ENCODE measurements around the gene LHX4.

LHX4 gene

GRCh38 chr1:180278194-180278515 lies 48.1 kb downstream of the LHX4 start:
- DNase-seq: no peak

- DNase-seq: peak; percentile 91
Observed at GRCh38 chr1:180278596-180279395, 48.7 kb downstream of the LHX4 start.

- DNase-seq: no peak
Observed at GRCh38 chr1:180279651-180280050, 49.6 kb downstream of the LHX4 start.

- no peak for DNase-seq
Observed at GRCh38 chr1:180280617-180281016, 50.6 kb downstream of the LHX4 start.

GRCh38 chr1:180281490-180281889 lies 51.4 kb downstream of the LHX4 start:
- peak; percentile 26 for DNase-seq

- no peak for DNase-seq
Observed at GRCh38 chr1:180282401-180283044, 52.5 kb downstream of the LHX4 start.

- DNase-seq: no peak
Observed at GRCh38 chr1:180283098-180283497, 53.0 kb downstream of the LHX4 start.

GRCh38 chr1:180286417-180286816 lies 56.4 kb downstream of the LHX4 start:
- no peak for DNase-seq

- peak; percentile 49 for DNase-seq
Observed at GRCh38 chr1:180287988-180288705, 58.1 kb downstream of the LHX4 start.

- no peak for DNase-seq
Observed at GRCh38 chr1:180288940-180289339, 58.9 kb downstream of the LHX4 start.

GRCh38 chr1:180290265-180291001 lies 60.4 kb downstream of the LHX4 start:
- no peak for DNase-seq

GRCh38 chr1:180291004-180291403 lies 60.9 kb downstream of the LHX4 start:
- peak; percentile 31 for DNase-seq

- DNase-seq: no peak
Observed at GRCh38 chr1:180294711-180295110, 64.6 kb downstream of the LHX4 start.

GRCh38 chr1:180295999-180296398 lies 65.9 kb downstream of the LHX4 start:
- DNase-seq: no peak

GRCh38 chr1:180299479-180300221 lies 69.6 kb downstream of the LHX4 start:
- no peak for DNase-seq

GRCh38 chr1:180301135-180301742 lies 71.2 kb downstream of the LHX4 start:
- no peak for DNase-seq

GRCh38 chr1:180309338-180309737 lies 79.3 kb downstream of the LHX4 start:
- DNase-seq: no peak

- DNase-seq: peak; percentile 58
Observed at GRCh38 chr1:180310095-180310494, 80.0 kb downstream of the LHX4 start.

GRCh38 chr1:180311011-180311730 lies 81.1 kb downstream of the LHX4 start:
- no peak for DNase-seq

GRCh38 chr1:180312926-180313325 lies 82.9 kb downstream of the LHX4 start:
- no peak for DNase-seq

GRCh38 chr1:180327089-180327488 lies 97.0 kb downstream of the LHX4 start:
- no peak for DNase-seq

Measured in suppressor macrophage treated with lipopolysaccharide for 4 hours (primary cell).